22Rv1 (cell line): ENCODE measurements around the gene KDM3B.
A peak's percentile ranks its signal among the peaks of the same experiment; 100 is the strongest.

ENCODE experiments used
- H3K27ac ChIP-seq: fragments of 450-650 bp; 2 replicates; pipeline ENCODE4 v1.5.1; 2017
- ZFX ChIP-seq: fragments of 450-650 bp; IDR thresholded peaks from 2 replicates; pipeline ENCODE4 v1.6.1; 2017; ENCODE audit warnings: antibody characterized with exemption, borderline replicate concordance
- TF ChIP-seq, protein P1 (sequence below): fragments of 450-650 bp; IDR thresholded peaks from 2 replicates; pipeline ENCODE4 v1.5.1; 2017; ENCODE audit warnings: mild to moderate bottlenecking

KDM3B gene

GRCh38 chr5:138454121-138454520, 101.6 kb downstream of the KDM3B start:
- H3K27ac ChIP-seq = no peak overlapping the region
- no peak for TF ChIP-seq ZFX
- TF ChIP-seq, protein P1, sequence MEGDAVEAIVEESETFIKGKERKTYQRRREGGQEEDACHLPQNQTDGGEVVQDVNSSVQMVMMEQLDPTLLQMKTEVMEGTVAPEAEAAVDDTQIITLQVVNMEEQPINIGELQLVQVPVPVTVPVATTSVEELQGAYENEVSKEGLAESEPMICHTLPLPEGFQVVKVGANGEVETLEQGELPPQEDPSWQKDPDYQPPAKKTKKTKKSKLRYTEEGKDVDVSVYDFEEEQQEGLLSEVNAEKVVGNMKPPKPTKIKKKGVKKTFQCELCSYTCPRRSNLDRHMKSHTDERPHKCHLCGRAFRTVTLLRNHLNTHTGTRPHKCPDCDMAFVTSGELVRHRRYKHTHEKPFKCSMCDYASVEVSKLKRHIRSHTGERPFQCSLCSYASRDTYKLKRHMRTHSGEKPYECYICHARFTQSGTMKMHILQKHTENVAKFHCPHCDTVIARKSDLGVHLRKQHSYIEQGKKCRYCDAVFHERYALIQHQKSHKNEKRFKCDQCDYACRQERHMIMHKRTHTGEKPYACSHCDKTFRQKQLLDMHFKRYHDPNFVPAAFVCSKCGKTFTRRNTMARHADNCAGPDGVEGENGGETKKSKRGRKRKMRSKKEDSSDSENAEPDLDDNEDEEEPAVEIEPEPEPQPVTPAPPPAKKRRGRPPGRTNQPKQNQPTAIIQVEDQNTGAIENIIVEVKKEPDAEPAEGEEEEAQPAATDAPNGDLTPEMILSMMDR = no peak

DNA sequence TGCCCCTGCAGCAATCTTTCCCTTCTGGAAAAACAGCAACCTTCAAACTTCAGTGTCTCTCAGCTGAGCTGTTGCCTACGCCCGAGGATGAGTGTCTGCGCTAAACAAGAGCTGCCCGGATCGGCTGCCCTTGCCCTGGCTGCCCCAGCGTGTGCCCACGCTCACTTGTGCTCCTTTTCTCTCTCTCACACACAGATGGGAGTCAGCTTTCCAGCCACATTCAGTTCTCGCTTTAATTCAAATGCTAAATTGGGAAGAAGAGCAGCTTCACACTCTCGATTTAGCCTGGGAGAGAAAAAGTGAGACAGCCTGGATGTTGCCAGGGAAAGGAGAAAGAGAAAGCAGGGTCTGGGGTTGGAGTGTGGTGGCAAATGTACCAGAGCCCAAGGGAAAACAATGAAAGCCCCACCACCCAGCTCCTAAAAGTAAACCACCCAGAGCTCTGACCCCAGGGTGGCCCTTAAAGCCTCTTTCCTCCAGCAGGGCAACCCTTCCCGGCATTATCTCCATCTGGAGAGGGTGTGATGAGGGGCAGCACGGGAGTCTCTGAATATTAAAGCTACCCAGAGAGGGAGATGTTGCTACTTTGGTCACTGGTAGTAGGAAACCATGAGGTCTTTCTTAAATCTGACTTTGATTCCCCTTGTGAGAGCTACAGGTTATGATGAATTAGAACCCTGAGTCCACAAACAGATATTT, 102.9 kb downstream of the KDM3B start:
- TF ChIP-seq, protein P1 = no peak
- no peak for TF ChIP-seq ZFX
- H3K27ac ChIP-seq = no peak overlapping the region

- no peak for TF ChIP-seq ZFX
- TF ChIP-seq, protein P1 = no peak
- H3K27ac ChIP-seq = no peak overlapping the region
These were observed 105.2 kb downstream of the KDM3B start for GRCh38 chr5:138457531-138458275.

GRCh38 chr5:138458384-138458783, 105.9 kb downstream of the KDM3B start:
- TF ChIP-seq ZFX = no peak
- TF ChIP-seq, protein P1 = no peak
- H3K27ac ChIP-seq = no peak overlapping the region

DNA sequence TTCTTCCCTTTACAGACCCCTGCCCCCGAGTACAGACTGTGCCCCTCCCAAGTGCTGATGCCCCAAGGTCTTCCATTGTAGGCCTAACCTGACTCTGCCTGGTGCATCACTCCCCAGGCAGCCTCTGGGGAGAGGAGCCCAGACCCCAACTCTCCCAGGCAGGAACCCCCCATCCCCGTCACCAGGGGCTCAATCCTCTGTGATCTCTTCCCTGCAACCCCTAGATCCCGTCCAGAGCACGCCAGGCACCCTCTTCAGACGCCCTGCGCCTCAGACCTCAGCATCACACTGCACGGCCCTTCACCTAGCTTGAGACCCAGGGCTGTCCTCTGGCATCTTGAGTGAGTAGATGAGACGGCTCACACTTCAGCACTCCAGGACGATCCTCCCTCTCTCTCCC, 106.4 kb downstream of the KDM3B start:
- no peak overlapping the region for H3K27ac ChIP-seq
- TF ChIP-seq ZFX = no peak
- TF ChIP-seq, protein P1 = no peak

GRCh38 chr5:138459311-138459933, 106.9 kb downstream of the KDM3B start:
- no peak overlapping the region for H3K27ac ChIP-seq
- no peak for TF ChIP-seq ZFX

- TF ChIP-seq ZFX = no peak
- TF ChIP-seq, protein P1 = no peak
- peak overlapping the region; percentile 98 for H3K27ac ChIP-seq
These were observed 107.7 kb downstream of the KDM3B start for GRCh38 chr5:138460032-138460693.
